Kidney epithelial cell (primary cell): Measurements from ENCODE around the gene SYNPR. TPM values are rescaled to one million over a fixed set of nuclear protein-coding genes. Genes with fewer than 3 reads are reported as not detected.

Experiments
- DNase-seq: peaks from one replicate; pipeline ENCODE4 v3.0.0-alpha.2; 2010; ENCODE audit warnings: low read depth
- H3K27me3 ChIP-seq: 2 replicates; pipeline ENCODE4 v1.6.0; 2011; ENCODE audit warnings: low read length; ENCODE audit not compliant: control insufficient read depth, insufficient read depth
- H3K36me3 ChIP-seq: 2 replicates; pipeline ENCODE4 v1.5.1; 2011; ENCODE audit warnings: low read length; ENCODE audit not compliant: control insufficient read depth, insufficient read depth
- H3K4me3 ChIP-seq: 2 replicates; pipeline ENCODE4 v1.5.1; 2011; ENCODE audit warnings: low read depth, mild to moderate bottlenecking, control low read depth, low read length
- total RNA-seq: library from RNA; depleted of rRNA; stranded (reverse); fragments of >200 nt; gene quantifications from 2 replicates; pipeline ENCODE4 v1.2.3, GENCODE V29; 2015
- TF ChIP-seq, protein P1 (sequence below): IDR thresholded peaks from 2 replicates; pipeline ENCODE4 v1.5.1; 2011; ENCODE audit warnings: mild to moderate bottlenecking, moderate library complexity, low read length, control low read depth, inconsistent platforms; ENCODE audit not compliant: insufficient read depth, poor library complexity, severe bottlenecking

The SYNPR gene
- total RNA-seq, 1 donor from 2014 or later = not detected

DNA sequence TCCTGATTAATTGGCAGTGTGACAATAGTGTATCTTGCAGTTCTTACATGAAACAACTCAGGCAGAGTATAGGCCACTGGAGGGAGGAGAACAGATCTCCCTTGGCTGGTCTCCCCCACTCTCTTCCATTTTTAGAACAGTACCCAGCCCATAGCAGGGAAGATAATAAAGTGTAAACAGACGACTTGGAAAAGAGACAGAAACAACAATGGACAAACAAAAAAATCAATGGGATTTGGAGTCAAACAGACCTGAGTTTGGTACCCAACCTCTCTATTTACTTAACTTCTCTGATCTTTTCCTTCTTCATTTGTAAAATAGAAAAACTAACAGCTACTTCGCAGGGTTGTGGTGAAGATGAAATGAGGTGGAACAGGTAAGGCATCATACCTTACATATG lies 315.7 kb downstream of the SYNPR start:
- TF ChIP-seq, protein P1, sequence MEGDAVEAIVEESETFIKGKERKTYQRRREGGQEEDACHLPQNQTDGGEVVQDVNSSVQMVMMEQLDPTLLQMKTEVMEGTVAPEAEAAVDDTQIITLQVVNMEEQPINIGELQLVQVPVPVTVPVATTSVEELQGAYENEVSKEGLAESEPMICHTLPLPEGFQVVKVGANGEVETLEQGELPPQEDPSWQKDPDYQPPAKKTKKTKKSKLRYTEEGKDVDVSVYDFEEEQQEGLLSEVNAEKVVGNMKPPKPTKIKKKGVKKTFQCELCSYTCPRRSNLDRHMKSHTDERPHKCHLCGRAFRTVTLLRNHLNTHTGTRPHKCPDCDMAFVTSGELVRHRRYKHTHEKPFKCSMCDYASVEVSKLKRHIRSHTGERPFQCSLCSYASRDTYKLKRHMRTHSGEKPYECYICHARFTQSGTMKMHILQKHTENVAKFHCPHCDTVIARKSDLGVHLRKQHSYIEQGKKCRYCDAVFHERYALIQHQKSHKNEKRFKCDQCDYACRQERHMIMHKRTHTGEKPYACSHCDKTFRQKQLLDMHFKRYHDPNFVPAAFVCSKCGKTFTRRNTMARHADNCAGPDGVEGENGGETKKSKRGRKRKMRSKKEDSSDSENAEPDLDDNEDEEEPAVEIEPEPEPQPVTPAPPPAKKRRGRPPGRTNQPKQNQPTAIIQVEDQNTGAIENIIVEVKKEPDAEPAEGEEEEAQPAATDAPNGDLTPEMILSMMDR = no peak
- no peaks in the 10 kb centered on the region for H3K36me3 ChIP-seq
- H3K4me3 ChIP-seq = no peak overlapping the region

DNA sequence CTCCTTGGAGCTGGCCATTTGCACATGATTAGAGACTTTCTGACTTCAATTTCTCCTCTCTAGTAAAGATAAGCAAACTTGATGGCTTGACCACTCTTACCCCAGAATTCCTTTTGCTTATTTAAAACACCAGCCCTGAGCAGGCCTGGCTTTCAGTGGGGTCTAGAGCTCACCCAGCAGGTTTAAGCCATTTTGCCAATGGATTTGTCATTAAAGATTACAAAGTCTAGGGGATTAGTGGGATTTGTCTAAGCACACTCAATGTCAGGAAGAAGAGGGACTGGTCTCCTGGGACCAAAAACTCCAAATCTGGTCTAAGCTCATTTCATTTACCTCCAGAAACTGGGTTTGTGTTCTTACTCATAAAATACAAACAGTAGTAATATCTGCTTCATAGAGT lies 317.1 kb downstream of the SYNPR start:
- DNase-seq = no peak
- no peaks in the 10 kb centered on the region for H3K36me3 ChIP-seq
- no peaks in the 10 kb centered on the region for H3K27me3 ChIP-seq
- TF ChIP-seq, protein P1 = no peak
- no peak overlapping the region for H3K4me3 ChIP-seq

More for the DNA sequence above, 315.7 kb downstream of the SYNPR start:
- no peak for DNase-seq
- no peaks in the 10 kb centered on the region for H3K27me3 ChIP-seq

DNA sequence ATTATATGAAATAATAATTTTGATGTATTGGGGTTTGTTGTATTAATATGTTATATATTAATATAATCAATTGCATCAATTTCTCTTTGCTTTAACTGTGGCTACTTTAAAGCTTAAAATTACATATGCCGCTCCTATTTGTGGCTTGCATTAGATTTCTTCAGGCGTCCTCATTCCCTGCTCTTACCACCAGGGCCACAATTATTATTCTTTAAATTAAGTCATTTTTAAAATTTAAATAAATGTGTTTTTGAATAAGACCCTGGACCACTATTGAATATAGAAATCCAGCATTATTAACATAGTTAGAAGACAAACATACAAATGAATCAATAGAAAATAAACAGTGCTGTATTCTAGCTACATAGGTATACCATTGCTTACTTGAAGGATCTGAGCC lies 318.9 kb downstream of the SYNPR start:
- TF ChIP-seq, protein P1 = no peak
- Histone ChIP-seq H3K27me3 (no peaks in the 10 kb centered on the region), H3K36me3 (no peaks in the 10 kb centered on the region), H3K4me3 (no peak overlapping the region)
- no peak for DNase-seq

DNA sequence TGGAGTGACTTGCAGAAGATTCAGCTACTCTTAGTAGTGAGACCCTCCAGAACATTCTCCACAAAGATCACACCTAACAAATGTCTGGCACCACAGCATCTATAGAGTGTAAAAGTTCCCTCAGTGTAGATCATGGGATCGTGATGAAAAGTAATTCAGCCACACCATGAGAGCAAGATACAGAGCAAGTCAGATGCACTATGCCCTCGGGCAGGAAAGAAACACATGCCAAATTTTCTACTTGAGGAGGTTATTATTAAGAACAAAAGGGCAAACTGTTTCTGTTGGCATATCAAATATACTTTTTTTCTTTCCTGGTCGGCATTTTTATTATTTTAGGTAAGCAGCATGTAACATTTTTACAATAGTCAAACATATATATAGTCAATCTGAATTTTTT lies 329.6 kb downstream of the SYNPR start:
- TF ChIP-seq, protein P1 = no peak
- no peak for DNase-seq
- Histone ChIP-seq H3K4me3 (no peak overlapping the region), H3K36me3 (no peaks in the 10 kb centered on the region), H3K27me3 (no peaks in the 10 kb centered on the region)

DNA sequence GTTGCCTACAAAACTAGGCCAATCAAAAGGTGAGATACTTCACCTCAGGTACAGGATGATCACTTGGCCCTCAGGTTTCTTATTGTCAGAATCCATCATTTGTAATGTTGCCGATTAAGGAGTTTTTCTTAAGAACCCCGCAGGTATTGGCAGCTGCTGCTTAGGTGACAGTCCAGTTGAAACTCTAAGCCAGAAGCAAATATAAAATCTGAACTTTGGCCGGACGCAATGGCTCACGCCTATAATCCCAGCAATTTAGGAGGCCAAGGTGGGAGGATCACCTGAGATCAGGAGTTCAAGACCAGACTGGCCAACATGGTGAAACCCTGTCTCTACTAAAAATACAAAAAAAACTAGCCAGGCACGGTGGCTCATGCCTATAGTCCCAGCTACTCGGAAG lies 331.3 kb downstream of the SYNPR start:
- TF ChIP-seq, protein P1 = no peak
- Histone ChIP-seq H3K36me3 (no peaks in the 10 kb centered on the region), H3K4me3 (no peak overlapping the region), H3K27me3 (no peaks in the 10 kb centered on the region)
- DNase-seq = no peak

DNA sequence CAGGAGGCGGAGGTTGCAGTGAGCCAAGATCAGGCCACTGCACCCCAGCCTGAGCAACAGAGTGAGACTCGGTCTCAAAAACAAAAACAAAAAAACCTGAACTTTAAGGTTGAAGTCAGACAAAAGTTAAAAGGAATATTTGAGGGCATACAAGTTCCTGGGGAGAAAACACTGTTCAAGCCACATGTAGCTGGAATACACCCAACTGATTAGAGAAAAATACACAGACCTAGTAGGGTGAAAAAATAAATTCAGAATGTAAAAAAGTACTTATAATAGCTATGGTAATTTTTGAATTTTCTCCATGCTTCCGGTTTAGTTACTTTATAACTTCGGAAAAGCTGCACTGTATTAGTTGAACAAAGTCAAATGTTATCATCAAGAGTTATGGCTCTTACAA lies 331.7 kb downstream of the SYNPR start:
- Histone ChIP-seq H3K36me3 (no peaks in the 10 kb centered on the region), H3K27me3 (no peaks in the 10 kb centered on the region), H3K4me3 (no peak overlapping the region)
- DNase-seq = no peak
- TF ChIP-seq, protein P1 = no peak
